GM12873 (cell line): ENCODE measurements around the gene PTTG1IP.

Source experiments
- CTCF ChIP-seq: IDR thresholded peaks from 2 replicates; pipeline ENCODE4 v1.5.1; 2012; ENCODE audit warnings: low read depth, mild to moderate bottlenecking, moderate library complexity, low read length, control low read depth; ENCODE audit not compliant: insufficient read depth; ENCODE audit errors: missing control alignments

Gene PTTG1IP

GRCh38 chr21:44817914-44818639, 55.4 kb downstream of the PTTG1IP start, which contains the start of gene SUMO3:
Gene SUMO3, minus strand, starts transcription at chr21:44818062. Its CDS starts 94 bp downstream, at chr21:44817968.
- no peak for TF ChIP-seq CTCF

- TF ChIP-seq CTCF = no peak
Observed at GRCh38 chr21:44817506-44817880, 56.0 kb downstream of the PTTG1IP start.

GRCh38 chr21:44816761-44817505, 56.6 kb downstream of the PTTG1IP start:
- no peak for TF ChIP-seq CTCF

GRCh38 chr21:44815852-44816628, 57.5 kb downstream of the PTTG1IP start:
- TF ChIP-seq CTCF = no peak

GRCh38 chr21:44815225-44815624, 58.3 kb downstream of the PTTG1IP start:
- no peak for TF ChIP-seq CTCF

- no peak for TF ChIP-seq CTCF
Observed at GRCh38 chr21:44814498-44815023, 58.9 kb downstream of the PTTG1IP start.

GRCh38 chr21:44813727-44814126, 59.8 kb downstream of the PTTG1IP start:
- no peak for TF ChIP-seq CTCF
